ENCODE measurements around the gene ARID4A.
"Not testable (repeated sequence)": the region's sequence is repeated elsewhere in the genome, so short reads cannot be mapped to it uniquely, and the experiment has no call there.

ARID4A gene

GRCh38 chr14:58353516-58354299 is 55.4 kb downstream of the ARID4A start:
- no peak for DNase-seq (ENCODE audit: extremely low read depth in 1 of 2, low read depth in 1 of 2)

- DNase-seq (ENCODE audit: extremely low read depth in 1 of 2, low read depth in 1 of 2), result no peak
Observed at GRCh38 chr14:58354808-58355207, 56.5 kb downstream of the ARID4A start.

GRCh38 chr14:58356268-58356667 is 57.9 kb downstream of the ARID4A start:
- no peak for DNase-seq (ENCODE audit: extremely low read depth in 1 of 2, low read depth in 1 of 2)

GRCh38 chr14:58362272-58362671 is 63.9 kb downstream of the ARID4A start:
- not testable (repeated sequence) for DNase-seq (ENCODE audit: extremely low read depth in 1 of 2, low read depth in 1 of 2)

- no peak for DNase-seq (ENCODE audit: extremely low read depth in 1 of 2, low read depth in 1 of 2)
Observed at GRCh38 chr14:58362798-58363412, 64.5 kb downstream of the ARID4A start.

- no peak for DNase-seq (ENCODE audit: extremely low read depth in 1 of 2, low read depth in 1 of 2)
Observed at GRCh38 chr14:58364316-58364715, 66.0 kb downstream of the ARID4A start.

- no peak for DNase-seq (ENCODE audit: extremely low read depth in 1 of 2, low read depth in 1 of 2)
Observed at GRCh38 chr14:58367296-58367695, 68.9 kb downstream of the ARID4A start.

- DNase-seq (ENCODE audit: extremely low read depth in 1 of 2, low read depth in 1 of 2), result no peak
Observed at GRCh38 chr14:58368956-58369355, 70.6 kb downstream of the ARID4A start.

- no peak for DNase-seq (ENCODE audit: extremely low read depth in 1 of 2, low read depth in 1 of 2)
Observed at GRCh38 chr14:58376791-58377190, 78.4 kb downstream of the ARID4A start.

- DNase-seq (ENCODE audit: extremely low read depth in 1 of 2, low read depth in 1 of 2), result no peak
Observed at GRCh38 chr14:58390830-58391229, 92.5 kb downstream of the ARID4A start.

- no peak for DNase-seq (ENCODE audit: extremely low read depth in 1 of 2, low read depth in 1 of 2)
Observed at GRCh38 chr14:58395562-58395811, 97.1 kb downstream of the ARID4A start.

GRCh38 chr14:58395812-58396788 is 97.7 kb downstream of the ARID4A start, which contains the start of gene TOMM20L:
Gene TOMM20L, plus strand, starts transcription at chr14:58395930. Its CDS starts 28 bp downstream, at chr14:58395958.
- DNase-seq (ENCODE audit: extremely low read depth in 1 of 2, low read depth in 1 of 2), result peak; percentile 26 to 59

- DNase-seq (ENCODE audit: extremely low read depth in 1 of 2, low read depth in 1 of 2), result no peak
Observed at GRCh38 chr14:58397156-58397555, 98.8 kb downstream of the ARID4A start.

- no peak for DNase-seq (ENCODE audit: extremely low read depth in 1 of 2, low read depth in 1 of 2)
Observed at GRCh38 chr14:58398495-58398894, 100.1 kb downstream of the ARID4A start.

- no peak for DNase-seq (ENCODE audit: extremely low read depth in 1 of 2, low read depth in 1 of 2)
Observed at GRCh38 chr14:58398895-58399294, 100.5 kb downstream of the ARID4A start.

GRCh38 chr14:58401587-58401986 is 103.2 kb downstream of the ARID4A start:
- DNase-seq (ENCODE audit: extremely low read depth in 1 of 2, low read depth in 1 of 2), result no peak

- DNase-seq (ENCODE audit: extremely low read depth in 1 of 2, low read depth in 1 of 2), result no peak
Observed at GRCh38 chr14:58408681-58409215, 110.4 kb downstream of the ARID4A start.

- DNase-seq (ENCODE audit: extremely low read depth in 1 of 2, low read depth in 1 of 2), result no peak
Observed at GRCh38 chr14:58414845-58415244, 116.5 kb downstream of the ARID4A start.

- no peak for DNase-seq (ENCODE audit: extremely low read depth in 1 of 2, low read depth in 1 of 2)
Observed at GRCh38 chr14:58415636-58416547, 117.5 kb downstream of the ARID4A start.

GRCh38 chr14:58416934-58417333 is 118.6 kb downstream of the ARID4A start:
- not testable (repeated sequence) for DNase-seq (ENCODE audit: extremely low read depth in 1 of 2, low read depth in 1 of 2)

All from activated CD8-positive, alpha-beta memory T cell treated with anti-CD3 and anti-CD28 coated beads for 1 hour (primary cell).